WTC11 (cell line): ENCODE data around the gene GATA6. TPM values are rescaled to one million over a fixed set of nuclear protein-coding genes. Genes with fewer than 3 reads are reported as not detected.

Source experiments
- ATAC-seq: fragments of 200-7000 bp; cut with Tn5 transposase; 2 replicates; pipeline ENCODE4 v1.10.0; 2021; ENCODE audit warnings: mild to moderate bottlenecking, moderate library complexity
- CTCF ChIA-PET: fragments of 300-600 bp; sonication (Branson Sonifier 250); formaldehyde crosslinking; loops from one replicate; lab custom pipeline; 2021; ENCODE audit warnings: antibody characterized with exemption; lab: Charles Lee
- POLR2A ChIA-PET: fragments of 350-600 bp; sonication (Branson Sonifier 250); formaldehyde crosslinking; loops from one replicate; lab custom pipeline; 2021; ENCODE audit warnings: antibody characterized with exemption; lab: Charles Lee
- DNase-seq: peaks from one replicate; pipeline ENCODE4 v3.0.0; 2021; ENCODE audit warnings: low spot score
- H3K27ac Mint-ChIP-seq: 2 replicates; pipeline ENCODE4 v1.8.0; 2021; ENCODE audit warnings: mixed read lengths
- H3K27me3 Mint-ChIP-seq: 2 replicates; pipeline ENCODE4 v1.8.0; 2021; ENCODE audit warnings: low read depth, mild to moderate bottlenecking, moderate library complexity, mixed read lengths
- H3K36me3 Mint-ChIP-seq: 2 replicates; pipeline ENCODE4 v1.8.0; 2021; ENCODE audit warnings: mixed read lengths
- H3K4me1 Mint-ChIP-seq: 2 replicates; pipeline ENCODE4 v1.8.0; 2022; ENCODE audit warnings: mixed read lengths
- H3K4me3 Mint-ChIP-seq: 2 replicates; pipeline ENCODE4 v1.8.0; 2021; ENCODE audit warnings: mild to moderate bottlenecking, moderate library complexity, mixed read lengths
- H3K9me3 Mint-ChIP-seq: 2 replicates; pipeline ENCODE4 v1.8.0; 2021; ENCODE audit warnings: mixed read lengths
- ATF2 ChIP-seq: sonication (generic); formaldehyde crosslinking; IDR thresholded peaks from 2 replicates; pipeline ENCODE4 v1.8.1; 2022; ENCODE audit warnings: low read depth, missing genetic modification reagents, borderline replicate concordance
- ATF3 ChIP-seq: sonication (generic); formaldehyde crosslinking; conservative IDR thresholded peaks from 2 replicates; pipeline ENCODE4 v1.8.1; 2022; ENCODE audit warnings: mild to moderate bottlenecking, missing genetic modification reagents
- FOXP1 ChIP-seq: sonication (generic); formaldehyde crosslinking; IDR thresholded peaks from 2 replicates; pipeline ENCODE4 v1.8.0; 2022; ENCODE audit warnings: missing genetic modification reagents, mild to moderate bottlenecking, moderate library complexity, borderline replicate concordance
- GTF2I ChIP-seq: fragments of 250-450 bp; sonication (Bioruptor Pico); conservative IDR thresholded peaks from 2 replicates; pipeline ENCODE4 v1.4.0; 2021; ENCODE audit warnings: mild to moderate bottlenecking
- MYBL2 ChIP-seq: sonication (generic); formaldehyde crosslinking; IDR thresholded peaks from 2 replicates; pipeline ENCODE4 v1.8.1; 2023; ENCODE audit warnings: mild to moderate bottlenecking, moderate library complexity, missing genetic modification reagents
- SMAD4 ChIP-seq: sonication (generic); formaldehyde crosslinking; IDR thresholded peaks from 2 replicates; pipeline ENCODE4 v1.8.0; 2022; ENCODE audit warnings: mild to moderate bottlenecking, missing genetic modification reagents
- SOX15 ChIP-seq: fragments of 250-450 bp; sonication (Bioruptor Pico); IDR thresholded peaks from 2 replicates; pipeline ENCODE4 v1.9.0; 2021; ENCODE audit warnings: mild to moderate bottlenecking
- ZNF219 ChIP-seq: sonication (generic); formaldehyde crosslinking; IDR thresholded peaks from 2 replicates; pipeline ENCODE4 v1.8.0; 2023; ENCODE audit warnings: missing genetic modification reagents, mild to moderate bottlenecking, borderline replicate concordance
- ZNF423 ChIP-seq: fragments of 250-450 bp; sonication (Bioruptor Pico); IDR thresholded peaks from 2 replicates; pipeline ENCODE4 v2.1.2; 2022; ENCODE audit warnings: mild to moderate bottlenecking, moderate library complexity
- ZNF425 ChIP-seq: fragments of 250-450 bp; sonication (Bioruptor Pico); conservative IDR thresholded peaks from 2 replicates; pipeline ENCODE4 v1.9.0; 2021; ENCODE audit warnings: mild to moderate bottlenecking
- total RNA-seq: library from RNA; stranded (reverse); gene quantifications from 3 replicates; pipeline ENCODE4 v1.2.3, GENCODE V29; 2021
- TF ChIP-seq, protein P1 (sequence below): sonication (generic); formaldehyde crosslinking; IDR thresholded peaks from 2 replicates; pipeline ENCODE4 v1.8.0; 2022; ENCODE audit warnings: mild to moderate bottlenecking, missing genetic modification reagents
- TF ChIP-seq, protein P2 (sequence below): sonication (generic); formaldehyde crosslinking; IDR thresholded peaks from 2 replicates; pipeline ENCODE4 v1.8.1; 2023; ENCODE audit warnings: mild to moderate bottlenecking, missing genetic modification reagents, borderline replicate concordance
- TF ChIP-seq, protein P3 (sequence below): sonication (generic); formaldehyde crosslinking; IDR thresholded peaks from 2 replicates; pipeline ENCODE4 v1.8.0; 2022; ENCODE audit warnings: mild to moderate bottlenecking, missing genetic modification reagents
- TF ChIP-seq, protein P4 (sequence below): sonication (generic); formaldehyde crosslinking; IDR thresholded peaks from 2 replicates; pipeline ENCODE4 v1.8.1; 2023; ENCODE audit warnings: mild to moderate bottlenecking, moderate library complexity, missing genetic modification reagents
- TF ChIP-seq, protein P5 (sequence below): sonication (generic); formaldehyde crosslinking; IDR thresholded peaks from 2 replicates; pipeline ENCODE4 v1.8.1; 2022; ENCODE audit warnings: low read depth, mild to moderate bottlenecking, moderate library complexity, missing genetic modification reagents, borderline replicate concordance

Gene GATA6
- total RNA-seq, 1 experiment from 2014 or later: 0.15 TPM

DNA sequence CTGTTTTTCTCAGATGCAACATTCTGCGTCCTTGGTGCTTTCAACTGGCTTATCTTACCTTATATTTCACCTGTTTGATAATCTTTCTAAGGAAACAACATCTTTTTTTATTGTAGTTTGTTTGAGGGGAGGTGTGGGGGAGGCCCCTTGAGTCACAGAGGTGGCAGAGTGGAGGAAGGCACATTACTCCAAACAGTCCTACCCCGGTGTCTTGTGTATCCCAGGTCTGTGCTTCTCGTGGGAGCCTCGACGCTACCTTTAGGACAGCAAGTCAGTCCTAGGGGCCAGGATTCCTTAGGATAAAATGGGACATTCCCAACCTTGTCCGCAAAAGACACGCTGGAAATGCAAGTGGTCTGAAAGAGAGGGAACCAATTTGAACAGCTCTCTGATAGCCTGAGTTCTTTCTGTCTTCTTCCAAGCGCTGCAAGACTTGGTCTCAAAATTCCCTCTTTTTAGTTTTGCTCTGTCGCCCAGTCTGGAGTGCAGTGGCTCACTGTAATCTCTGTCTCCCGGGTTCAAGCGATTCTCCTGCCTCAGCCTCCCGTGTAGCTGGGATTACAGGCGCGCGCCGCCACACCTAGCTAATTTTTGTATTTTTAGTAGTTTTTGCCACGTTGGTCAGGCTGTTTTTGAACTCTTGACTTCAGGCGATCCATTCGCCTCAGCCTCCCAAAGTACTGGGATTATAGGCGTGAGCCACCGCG lies 4.0 kb downstream of the GATA6 start (continued):
- TF ChIP-seq, protein P1, sequence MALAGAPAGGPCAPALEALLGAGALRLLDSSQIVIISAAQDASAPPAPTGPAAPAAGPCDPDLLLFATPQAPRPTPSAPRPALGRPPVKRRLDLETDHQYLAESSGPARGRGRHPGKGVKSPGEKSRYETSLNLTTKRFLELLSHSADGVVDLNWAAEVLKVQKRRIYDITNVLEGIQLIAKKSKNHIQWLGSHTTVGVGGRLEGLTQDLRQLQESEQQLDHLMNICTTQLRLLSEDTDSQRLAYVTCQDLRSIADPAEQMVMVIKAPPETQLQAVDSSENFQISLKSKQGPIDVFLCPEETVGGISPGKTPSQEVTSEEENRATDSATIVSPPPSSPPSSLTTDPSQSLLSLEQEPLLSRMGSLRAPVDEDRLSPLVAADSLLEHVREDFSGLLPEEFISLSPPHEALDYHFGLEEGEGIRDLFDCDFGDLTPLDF: no peak
- TF ChIP-seq ZNF425 (CRISPR knock-in tag) (no peak), GTF2I (CRISPR knock-in tag) (no peak), ATF2 (CRISPR knock-in tag) (no peak)
- TF ChIP-seq, protein P2, sequence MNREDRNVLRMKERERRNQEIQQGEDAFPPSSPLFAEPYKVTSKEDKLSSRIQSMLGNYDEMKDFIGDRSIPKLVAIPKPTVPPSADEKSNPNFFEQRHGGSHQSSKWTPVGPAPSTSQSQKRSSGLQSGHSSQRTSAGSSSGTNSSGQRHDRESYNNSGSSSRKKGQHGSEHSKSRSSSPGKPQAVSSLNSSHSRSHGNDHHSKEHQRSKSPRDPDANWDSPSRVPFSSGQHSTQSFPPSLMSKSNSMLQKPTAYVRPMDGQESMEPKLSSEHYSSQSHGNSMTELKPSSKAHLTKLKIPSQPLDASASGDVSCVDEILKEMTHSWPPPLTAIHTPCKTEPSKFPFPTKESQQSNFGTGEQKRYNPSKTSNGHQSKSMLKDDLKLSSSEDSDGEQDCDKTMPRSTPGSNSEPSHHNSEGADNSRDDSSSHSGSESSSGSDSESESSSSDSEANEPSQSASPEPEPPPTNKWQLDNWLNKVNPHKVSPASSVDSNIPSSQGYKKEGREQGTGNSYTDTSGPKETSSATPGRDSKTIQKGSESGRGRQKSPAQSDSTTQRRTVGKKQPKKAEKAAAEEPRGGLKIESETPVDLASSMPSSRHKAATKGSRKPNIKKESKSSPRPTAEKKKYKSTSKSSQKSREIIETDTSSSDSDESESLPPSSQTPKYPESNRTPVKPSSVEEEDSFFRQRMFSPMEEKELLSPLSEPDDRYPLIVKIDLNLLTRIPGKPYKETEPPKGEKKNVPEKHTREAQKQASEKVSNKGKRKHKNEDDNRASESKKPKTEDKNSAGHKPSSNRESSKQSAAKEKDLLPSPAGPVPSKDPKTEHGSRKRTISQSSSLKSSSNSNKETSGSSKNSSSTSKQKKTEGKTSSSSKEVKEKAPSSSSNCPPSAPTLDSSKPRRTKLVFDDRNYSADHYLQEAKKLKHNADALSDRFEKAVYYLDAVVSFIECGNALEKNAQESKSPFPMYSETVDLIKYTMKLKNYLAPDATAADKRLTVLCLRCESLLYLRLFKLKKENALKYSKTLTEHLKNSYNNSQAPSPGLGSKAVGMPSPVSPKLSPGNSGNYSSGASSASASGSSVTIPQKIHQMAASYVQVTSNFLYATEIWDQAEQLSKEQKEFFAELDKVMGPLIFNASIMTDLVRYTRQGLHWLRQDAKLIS: no peak
- TF ChIP-seq, all 79 proteins: peak for 0

- Mint-ChIP-seq H3K27ac (no peak overlapping the region), H3K27me3 (peaks cover 96% of the 10 kb centered on the region), H3K4me3 (no peak overlapping the region), H3K9me3 (no peaks in the 10 kb centered on the region), H3K36me3 (no peaks in the 10 kb centered on the region), H3K4me1 (peaks cover 27% of the 10 kb centered on the region)
- ChIA-PET CTCF (no interaction called here), POLR2A (interaction anchor here (0.7 kb wide), 1 partner anchor 60 kb away, joined by 3 read pairs; no protein-coding TSS in a partner anchor)
- ATAC-seq (no peak), DNase-seq (no peak)
- TF ChIP-seq, protein P3, sequence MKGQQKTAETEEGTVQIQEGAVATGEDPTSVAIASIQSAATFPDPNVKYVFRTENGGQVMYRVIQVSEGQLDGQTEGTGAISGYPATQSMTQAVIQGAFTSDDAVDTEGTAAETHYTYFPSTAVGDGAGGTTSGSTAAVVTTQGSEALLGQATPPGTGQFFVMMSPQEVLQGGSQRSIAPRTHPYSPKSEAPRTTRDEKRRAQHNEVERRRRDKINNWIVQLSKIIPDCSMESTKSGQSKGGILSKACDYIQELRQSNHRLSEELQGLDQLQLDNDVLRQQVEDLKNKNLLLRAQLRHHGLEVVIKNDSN (CRISPR knock-in tag): no peak
These were observed 4.5 kb downstream of the GATA6 start for GRCh38 chr18:22173928-22174301.

DNA sequence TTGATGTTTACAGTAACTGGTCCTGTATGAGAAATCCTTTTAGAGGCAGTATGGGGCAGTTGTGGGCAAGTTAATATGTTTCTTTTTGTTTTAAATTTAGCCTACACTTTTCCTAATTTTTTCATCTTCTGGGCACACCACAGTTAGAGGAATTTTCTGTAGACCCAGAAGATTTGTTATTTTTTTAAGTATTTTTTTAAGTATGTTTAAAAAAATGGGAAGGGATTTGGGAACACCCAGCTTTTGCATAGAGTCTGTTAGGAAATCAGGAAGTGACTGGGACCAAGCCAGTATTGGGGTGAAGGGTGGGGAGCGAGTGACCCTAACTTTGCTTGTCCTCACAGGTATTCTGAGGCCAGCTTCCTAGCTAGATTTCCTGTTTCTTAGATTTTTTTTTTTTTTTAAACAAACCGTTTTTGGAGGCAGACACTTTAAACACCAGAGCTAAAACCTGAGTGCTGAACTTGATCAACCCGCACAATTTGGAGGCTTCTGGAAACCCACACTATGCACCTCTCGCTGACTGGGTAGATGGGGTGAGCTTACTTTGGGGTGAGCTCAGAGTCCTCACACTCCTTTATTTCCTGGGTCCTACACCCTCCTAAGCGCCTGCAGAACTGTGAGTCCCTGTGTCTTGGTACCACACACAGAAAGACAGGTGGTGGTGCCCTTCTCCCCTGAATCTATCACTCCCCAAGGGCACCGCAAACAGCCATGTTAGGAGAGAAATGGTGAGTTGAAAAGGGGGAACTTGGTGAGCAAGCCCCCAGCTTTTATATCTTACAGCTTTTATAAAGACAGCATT lies 5.2 kb downstream of the GATA6 start:
- POLR2A ChIA-PET: interaction anchor here (0.7 kb wide), 1 partner anchor 59 kb away, joined by 3 read pairs; no protein-coding TSS in a partner anchor
- no peaks in the 10 kb centered on the region for H3K36me3 Mint-ChIP-seq
- ATAC-seq: no peak
- DNase-seq: no peak
- peaks cover 97% of the 10 kb centered on the region for H3K27me3 Mint-ChIP-seq
- H3K9me3 Mint-ChIP-seq: no peaks in the 10 kb centered on the region
- H3K4me3 Mint-ChIP-seq: no peak overlapping the region
- H3K27ac Mint-ChIP-seq: no peak overlapping the region
- CTCF ChIA-PET: interaction anchor here (1.0 to 1.1 kb wide), 2 partner anchors 59 to 177 kb away, joined by 3 read pairs; no protein-coding TSS in a partner anchor
- peaks cover 27% of the 10 kb centered on the region for H3K4me1 Mint-ChIP-seq
- TF ChIP-seq, protein P4, sequence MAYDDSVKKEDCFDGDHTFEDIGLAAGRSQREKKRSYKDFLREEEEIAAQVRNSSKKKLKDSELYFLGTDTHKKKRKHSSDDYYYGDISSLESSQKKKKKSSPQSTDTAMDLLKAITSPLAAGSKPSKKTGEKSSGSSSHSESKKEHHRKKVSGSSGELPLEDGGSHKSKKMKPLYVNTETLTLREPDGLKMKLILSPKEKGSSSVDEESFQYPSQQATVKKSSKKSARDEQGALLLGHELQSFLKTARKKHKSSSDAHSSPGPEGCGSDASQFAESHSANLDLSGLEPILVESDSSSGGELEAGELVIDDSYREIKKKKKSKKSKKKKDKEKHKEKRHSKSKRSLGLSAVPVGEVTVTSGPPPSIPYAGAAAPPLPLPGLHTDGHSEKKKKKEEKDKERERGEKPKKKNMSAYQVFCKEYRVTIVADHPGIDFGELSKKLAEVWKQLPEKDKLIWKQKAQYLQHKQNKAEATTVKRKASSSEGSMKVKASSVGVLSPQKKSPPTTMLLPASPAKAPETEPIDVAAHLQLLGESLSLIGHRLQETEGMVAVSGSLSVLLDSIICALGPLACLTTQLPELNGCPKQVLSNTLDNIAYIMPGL (CRISPR knock-in tag): no peak
- TF ChIP-seq ATF3 (no peak), SOX15 (no peak), MYBL2 (no peak), FOXP1 (CRISPR knock-in tag) (no peak), ZNF219 (no peak), SMAD4 (CRISPR knock-in tag) (no peak), ZNF423 (CRISPR knock-in tag) (no peak)
- TF ChIP-seq, protein P5, sequence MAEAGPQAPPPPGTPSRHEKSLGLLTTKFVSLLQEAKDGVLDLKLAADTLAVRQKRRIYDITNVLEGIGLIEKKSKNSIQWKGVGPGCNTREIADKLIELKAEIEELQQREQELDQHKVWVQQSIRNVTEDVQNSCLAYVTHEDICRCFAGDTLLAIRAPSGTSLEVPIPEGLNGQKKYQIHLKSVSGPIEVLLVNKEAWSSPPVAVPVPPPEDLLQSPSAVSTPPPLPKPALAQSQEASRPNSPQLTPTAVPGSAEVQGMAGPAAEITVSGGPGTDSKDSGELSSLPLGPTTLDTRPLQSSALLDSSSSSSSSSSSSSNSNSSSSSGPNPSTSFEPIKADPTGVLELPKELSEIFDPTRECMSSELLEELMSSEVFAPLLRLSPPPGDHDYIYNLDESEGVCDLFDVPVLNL (CRISPR knock-in tag): no peak
